Measurements from ENCODE around the gene MAML2. TPM values are rescaled to one million over a fixed set of nuclear protein-coding genes. Genes with fewer than 3 reads are reported as not detected.

MAML2 gene
- total RNA-seq, 2 donors from 2014 or later, result 29.2 to 34.9 TPM

DNA sequence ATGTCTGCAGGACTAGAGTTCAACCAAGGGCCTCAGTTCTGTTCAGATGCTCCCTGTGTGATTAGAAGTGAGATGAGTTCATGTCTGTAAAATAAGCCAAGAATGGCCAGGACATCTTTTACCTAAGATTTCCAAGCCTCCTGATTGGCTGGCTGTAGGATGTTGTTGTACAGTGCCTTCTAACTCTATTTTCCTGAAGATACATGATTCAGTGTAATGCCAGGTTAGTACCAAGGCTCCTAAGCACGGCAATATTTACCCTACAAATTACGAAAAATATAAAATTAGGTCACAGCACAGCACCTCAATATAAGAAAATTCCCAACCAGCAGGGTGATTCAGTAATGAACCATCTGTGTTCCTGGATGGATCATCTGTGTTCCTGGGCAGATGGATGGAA is 279.1 kb downstream of the MAML2 start:
- no peaks in the 10 kb centered on the region for H3K9me3 ChIP-seq (ENCODE audit: control insufficient read depth, low read length, poor library complexity, severe bottlenecking)
- H3K27ac Mint-ChIP-seq, result no peak overlapping the region
- ATAC-seq (no peak), DNase-seq (no peak)
- H3K27me3 Mint-ChIP-seq, result no peaks in the 10 kb centered on the region
- peaks cover 2% of the 10 kb centered on the region for H3K36me3 Mint-ChIP-seq (ENCODE audit: low read depth)
- no peak overlapping the region for H3K4me3 Mint-ChIP-seq
- peaks cover 37% of the 10 kb centered on the region for H3K4me1 Mint-ChIP-seq

GRCh38 chr11:96063053-96063452 is 279.9 kb downstream of the MAML2 start:
- DNase-seq (no peak), ATAC-seq (no peak)
- peaks cover 37% of the 10 kb centered on the region for H3K4me1 Mint-ChIP-seq
- no peaks in the 10 kb centered on the region for H3K9me3 ChIP-seq (ENCODE audit: control insufficient read depth, low read length, poor library complexity, severe bottlenecking)
- H3K36me3 Mint-ChIP-seq (ENCODE audit: low read depth), result peaks cover 2% of the 10 kb centered on the region
- H3K4me3 Mint-ChIP-seq, result no peak overlapping the region
- H3K27ac Mint-ChIP-seq, result peak overlapping the region; percentile 91
- H3K27me3 Mint-ChIP-seq, result no peaks in the 10 kb centered on the region

- peak overlapping the region; percentile 91 for H3K27ac Mint-ChIP-seq
- no peaks in the 10 kb centered on the region for H3K27me3 Mint-ChIP-seq
- H3K4me3 Mint-ChIP-seq, result no peak overlapping the region
- ATAC-seq (peak; percentile 87), DNase-seq (no peak)
- H3K9me3 ChIP-seq (ENCODE audit: control insufficient read depth, low read length, poor library complexity, severe bottlenecking), result no peaks in the 10 kb centered on the region
- H3K4me1 Mint-ChIP-seq, result peaks cover 36% of the 10 kb centered on the region
- H3K36me3 Mint-ChIP-seq (ENCODE audit: low read depth), result peaks cover 4% of the 10 kb centered on the region
These were observed 280.9 kb downstream of the MAML2 start for GRCh38 chr11:96062134-96062533.

DNA sequence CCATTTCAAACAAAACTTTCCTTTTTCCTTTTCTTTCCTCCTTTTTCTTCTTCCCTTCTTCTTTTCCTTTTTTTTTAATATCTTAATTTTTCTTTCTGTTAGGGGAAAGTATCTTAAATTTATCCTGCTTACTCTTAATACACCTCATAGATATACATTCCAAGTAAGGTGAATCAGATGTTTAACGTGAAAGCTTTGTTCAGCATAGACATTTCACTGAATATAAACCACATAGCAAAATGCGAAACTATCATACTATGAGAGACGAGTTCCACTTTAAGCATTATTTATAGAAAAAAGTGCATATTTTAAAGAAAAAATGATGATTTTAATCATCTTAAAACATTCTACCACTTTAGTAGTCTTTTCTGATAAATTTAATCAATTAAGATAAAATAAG is 281.3 kb downstream of the MAML2 start:
- DNase-seq, result no peak
- Mint-ChIP-seq H3K27me3 (no peaks in the 10 kb centered on the region), H3K36me3 (ENCODE audit: low read depth) (peaks cover 4% of the 10 kb centered on the region), H3K4me3 (no peak overlapping the region), H3K4me1 (peaks cover 34% of the 10 kb centered on the region), H3K27ac (no peak overlapping the region)
- no peak for ATAC-seq
- H3K9me3 ChIP-seq (ENCODE audit: control insufficient read depth, low read length, poor library complexity, severe bottlenecking), result no peaks in the 10 kb centered on the region

DNA sequence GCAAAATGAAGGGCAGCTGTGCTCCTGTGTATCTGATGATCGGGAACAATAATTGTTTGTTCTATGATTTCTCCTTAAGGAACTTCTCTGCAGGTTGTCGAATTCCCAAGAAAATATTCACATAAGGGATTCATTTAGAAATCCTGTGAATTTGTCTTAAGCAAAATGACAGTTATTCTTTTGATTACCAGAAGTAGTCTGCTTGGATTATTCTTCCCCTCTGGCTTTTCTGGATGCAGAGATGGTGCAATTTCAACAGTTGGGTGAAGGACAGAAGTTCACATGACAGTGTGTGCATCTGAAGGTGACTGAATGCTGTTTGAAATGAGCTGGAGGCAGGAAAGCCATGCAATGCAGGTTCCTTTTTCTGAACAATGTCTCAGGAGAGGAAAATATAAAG is 281.9 kb downstream of the MAML2 start:
- no peak for ATAC-seq
- peaks cover 4% of the 10 kb centered on the region for H3K36me3 Mint-ChIP-seq (ENCODE audit: low read depth)
- H3K4me3 Mint-ChIP-seq, result no peak overlapping the region
- H3K9me3 ChIP-seq (ENCODE audit: control insufficient read depth, low read length, poor library complexity, severe bottlenecking), result no peaks in the 10 kb centered on the region
- H3K27me3 Mint-ChIP-seq, result no peaks in the 10 kb centered on the region
- H3K4me1 Mint-ChIP-seq, result peaks cover 30% of the 10 kb centered on the region
- no peak for DNase-seq
- peak overlapping the region; percentile 67 for H3K27ac Mint-ChIP-seq

- no peaks in the 10 kb centered on the region for H3K9me3 ChIP-seq (ENCODE audit: control insufficient read depth, low read length, poor library complexity, severe bottlenecking)
- DNase-seq (no peak), ATAC-seq (no peak)
- Mint-ChIP-seq H3K4me1 (peaks cover 24% of the 10 kb centered on the region), H3K27me3 (no peaks in the 10 kb centered on the region), H3K27ac (peak overlapping the region; percentile 57), H3K4me3 (no peak overlapping the region), H3K36me3 (ENCODE audit: low read depth) (peaks cover 6% of the 10 kb centered on the region)
These were observed 285.5 kb downstream of the MAML2 start for GRCh38 chr11:96057502-96057901.

GRCh38 chr11:96056576-96056975 is 286.4 kb downstream of the MAML2 start:
- DNase-seq (no peak), ATAC-seq (no peak)
- H3K9me3 ChIP-seq (ENCODE audit: control insufficient read depth, low read length, poor library complexity, severe bottlenecking), result no peaks in the 10 kb centered on the region
- Mint-ChIP-seq H3K4me3 (no peak overlapping the region), H3K36me3 (ENCODE audit: low read depth) (peaks cover 6% of the 10 kb centered on the region), H3K27ac (no peak overlapping the region), H3K4me1 (peaks cover 19% of the 10 kb centered on the region), H3K27me3 (no peaks in the 10 kb centered on the region)

DNA sequence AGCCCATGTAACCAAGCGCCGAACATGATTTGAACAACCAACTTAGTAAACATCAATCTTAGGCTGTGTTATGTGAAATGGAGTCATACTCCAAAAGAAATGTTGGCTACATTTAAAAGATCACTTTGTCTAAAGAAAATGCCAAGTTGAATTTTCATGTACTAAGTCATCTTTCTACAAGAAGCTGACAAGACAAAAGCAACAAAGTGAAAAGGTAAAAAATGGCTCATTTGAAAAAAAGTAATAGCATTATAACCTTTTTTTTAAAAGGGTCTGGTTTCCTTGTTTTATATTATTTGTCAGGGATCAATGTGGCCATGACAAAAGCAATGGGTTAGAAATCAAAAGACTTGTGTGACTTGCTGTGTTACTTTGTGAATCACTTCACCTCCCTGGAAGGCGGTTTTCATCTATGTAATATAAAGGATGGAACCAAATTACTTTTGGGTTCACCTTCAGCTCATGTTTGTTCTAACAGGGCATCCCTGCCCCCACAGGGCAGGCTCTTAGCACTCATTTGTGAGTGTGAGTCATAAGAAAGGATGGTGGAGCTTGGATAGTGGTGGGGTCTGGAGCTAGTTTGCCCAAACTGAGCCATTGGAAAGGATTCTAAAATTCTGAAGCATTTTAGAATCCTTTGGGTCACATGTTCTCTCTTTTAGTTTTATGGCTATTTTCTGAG is 287.1 kb downstream of the MAML2 start:
- Mint-ChIP-seq H3K27ac (no peak overlapping the region), H3K4me3 (no peak overlapping the region), H3K36me3 (ENCODE audit: low read depth) (peaks cover 6% of the 10 kb centered on the region), H3K27me3 (no peaks in the 10 kb centered on the region), H3K4me1 (peaks cover 19% of the 10 kb centered on the region)
- H3K9me3 ChIP-seq (ENCODE audit: control insufficient read depth, low read length, poor library complexity, severe bottlenecking), result no peaks in the 10 kb centered on the region
- no peak for DNase-seq
- ATAC-seq, result no peak

- DNase-seq, result no peak
- peak overlapping the region; percentile 73 for H3K27ac Mint-ChIP-seq
- H3K36me3 Mint-ChIP-seq (ENCODE audit: low read depth), result peaks cover 4% of the 10 kb centered on the region
- ATAC-seq, result peak; percentile 70
- H3K4me1 Mint-ChIP-seq, result peaks cover 15% of the 10 kb centered on the region
- H3K9me3 ChIP-seq (ENCODE audit: control insufficient read depth, low read length, poor library complexity, severe bottlenecking), result no peaks in the 10 kb centered on the region
- H3K4me3 Mint-ChIP-seq, result no peak overlapping the region
- H3K27me3 Mint-ChIP-seq, result no peaks in the 10 kb centered on the region
These were observed 287.9 kb downstream of the MAML2 start for GRCh38 chr11:96054870-96055705.

DNA sequence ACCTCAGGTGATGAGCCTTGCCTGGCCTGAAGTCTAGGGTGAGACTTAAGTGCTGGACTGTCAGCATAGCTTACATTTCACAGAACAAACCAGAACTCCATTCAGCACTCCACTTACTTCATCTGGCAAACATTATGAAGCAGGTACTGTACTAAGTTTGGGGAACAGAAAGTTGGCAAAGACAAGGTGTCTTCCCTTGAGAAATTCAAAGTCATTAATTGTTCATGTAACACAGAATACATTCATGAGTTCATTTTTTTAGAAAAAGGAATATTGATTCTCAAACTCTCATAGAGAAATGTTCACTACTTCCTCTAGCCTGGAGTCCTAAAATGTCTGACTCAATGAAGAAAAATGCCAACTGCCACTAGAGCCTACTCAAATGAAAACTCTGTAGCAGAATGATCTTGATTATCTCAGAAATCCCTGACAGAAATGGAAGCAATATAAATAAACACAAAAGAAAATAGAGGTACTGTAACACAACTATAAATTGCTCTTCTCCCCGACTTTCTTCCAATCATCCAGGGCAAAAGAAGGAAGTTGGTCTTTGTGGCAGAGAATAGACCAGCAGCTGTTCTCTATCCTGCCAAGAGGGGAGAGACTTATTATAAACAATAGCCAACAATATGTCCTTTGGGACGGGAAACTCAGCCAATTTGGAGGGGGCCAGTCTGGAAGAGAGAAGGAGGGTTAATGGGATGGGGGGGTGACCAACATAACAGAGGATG is 289.9 kb downstream of the MAML2 start:
- H3K27me3 Mint-ChIP-seq, result no peaks in the 10 kb centered on the region
- DNase-seq, result no peak
- H3K4me1 Mint-ChIP-seq, result peaks cover 15% of the 10 kb centered on the region
- no peaks in the 10 kb centered on the region for H3K9me3 ChIP-seq (ENCODE audit: control insufficient read depth, low read length, poor library complexity, severe bottlenecking)
- H3K4me3 Mint-ChIP-seq, result no peak overlapping the region
- peak overlapping the region; percentile 43 for H3K27ac Mint-ChIP-seq
- no peak for ATAC-seq
- peaks cover 4% of the 10 kb centered on the region for H3K36me3 Mint-ChIP-seq (ENCODE audit: low read depth)

GRCh38 chr11:96051820-96052219 is 291.2 kb downstream of the MAML2 start:
- DNase-seq, result no peak
- no peak for ATAC-seq
- no peaks in the 10 kb centered on the region for H3K9me3 ChIP-seq (ENCODE audit: control insufficient read depth, low read length, poor library complexity, severe bottlenecking)
- peaks cover 2% of the 10 kb centered on the region for H3K36me3 Mint-ChIP-seq (ENCODE audit: low read depth)
- no peak overlapping the region for H3K4me3 Mint-ChIP-seq
- no peak overlapping the region for H3K27ac Mint-ChIP-seq
- peaks cover 12% of the 10 kb centered on the region for H3K4me1 Mint-ChIP-seq
- no peaks in the 10 kb centered on the region for H3K27me3 Mint-ChIP-seq

- no peak for DNase-seq
- H3K4me1 Mint-ChIP-seq, result peaks cover 18% of the 10 kb centered on the region
- H3K36me3 Mint-ChIP-seq (ENCODE audit: low read depth), result peaks cover 2% of the 10 kb centered on the region
- no peak overlapping the region for H3K4me3 Mint-ChIP-seq
- no peak for ATAC-seq
- H3K9me3 ChIP-seq (ENCODE audit: control insufficient read depth, low read length, poor library complexity, severe bottlenecking), result no peaks in the 10 kb centered on the region
- no peak overlapping the region for H3K27ac Mint-ChIP-seq
- H3K27me3 Mint-ChIP-seq, result no peaks in the 10 kb centered on the region
These were observed 292.4 kb downstream of the MAML2 start for GRCh38 chr11:96050435-96051182.

- H3K27me3 Mint-ChIP-seq, result no peaks in the 10 kb centered on the region
- H3K4me3 Mint-ChIP-seq, result no peak overlapping the region
- H3K36me3 Mint-ChIP-seq (ENCODE audit: low read depth), result peaks cover 2% of the 10 kb centered on the region
- ATAC-seq, result no peak
- DNase-seq, result no peak
- H3K27ac Mint-ChIP-seq, result no peak overlapping the region
- H3K9me3 ChIP-seq (ENCODE audit: control insufficient read depth, low read length, poor library complexity, severe bottlenecking), result no peaks in the 10 kb centered on the region
- peaks cover 12% of the 10 kb centered on the region for H3K4me1 Mint-ChIP-seq
These were observed 293.6 kb downstream of the MAML2 start for GRCh38 chr11:96049426-96049825.
